Thoracic aorta (tissue), 2 donors: ENCODE measurements around the gene PEX14. TPM values are rescaled to one million over a fixed set of nuclear protein-coding genes. Genes with fewer than 3 reads are reported as not detected.

ENCODE experiments used
- ATAC-seq: fragments of 150-250 bp; one replicate; pipeline ENCODE4 v1.8.0; 2017; ENCODE audit warnings: low read depth; ENCODE audit not compliant: insufficient number of reproducible peaks, low FRiP score
- DNase-seq: peaks from one replicate; pipeline ENCODE4 v3.0.0-alpha.2; 2020; ENCODE audit warnings: low spot score
- H3K27ac ChIP-seq, 2 donors: fragments of 200-600 bp; sonication (generic); 1 replicate in 1 of 2; 2 replicates in 1 of 2; pipeline ENCODE4 v1.5.1; 2016; ENCODE audit warnings: mild to moderate bottlenecking in 2 of 2, moderate library complexity in 2 of 2
- H3K27me3 ChIP-seq: fragments of 200-600 bp; sonication (generic); replicated peaks from 2 replicates; pipeline ENCODE4 v1.6.0; 2016; ENCODE audit warnings: mild to moderate bottlenecking; ENCODE audit not compliant: insufficient read depth
- H3K36me3 ChIP-seq: fragments of 200-600 bp; sonication (generic); one replicate; pipeline ENCODE4 v1.5.1; 2016
- H3K4me1 ChIP-seq, 2 donors: fragments of 200-600 bp; sonication (generic); 1 replicate in 1 of 2; 2 replicates in 1 of 2; pipeline versions ENCODE4 v1.5.1 to v1.6.0; 2016; ENCODE audit warnings: low read depth in 2 of 2, mild to moderate bottlenecking in 1 of 2; ENCODE audit not compliant: control insufficient read depth in 1 of 2
- H3K4me3 ChIP-seq: fragments of 200-600 bp; sonication (generic); 2 replicates; pipeline ENCODE4 v1.5.1; 2016; ENCODE audit warnings: mild to moderate bottlenecking
- H3K9me3 ChIP-seq: fragments of 200-600 bp; sonication (generic); 2 replicates; pipeline ENCODE4 v1.5.1; 2016
- total RNA-seq, 2 donors: library from RNA; depleted of rRNA; stranded (reverse); fragments of >200 nt; gene quantifications; one replicate each; pipeline versions ENCODE4 v1.1.0 to v1.2.3, GENCODE V29; 2016
- TF ChIP-seq, protein P1 (sequence below): fragments of 200-600 bp; sonication (generic); IDR thresholded peaks from one replicate; pipeline ENCODE4 v1.5.1; 2019; ENCODE audit warnings: antibody characterized with exemption

Gene PEX14
- total RNA-seq, 2 donors from 2014 or later = 11.5 to 22.6 TPM

- Histone ChIP-seq H3K4me3 (no peak overlapping the region), H3K27me3 (no peaks in the 10 kb centered on the region), H3K27ac (peak overlapping the region; percentile 28 to 90), H3K9me3 (no peaks in the 10 kb centered on the region), H3K4me1 (peaks cover 36 to 66% of the 10 kb centered on the region in 2 donors), H3K36me3 (peaks cover 3% of the 10 kb centered on the region)
- ATAC-seq = no peak
- DNase-seq = no peak
- TF ChIP-seq, protein P1, sequence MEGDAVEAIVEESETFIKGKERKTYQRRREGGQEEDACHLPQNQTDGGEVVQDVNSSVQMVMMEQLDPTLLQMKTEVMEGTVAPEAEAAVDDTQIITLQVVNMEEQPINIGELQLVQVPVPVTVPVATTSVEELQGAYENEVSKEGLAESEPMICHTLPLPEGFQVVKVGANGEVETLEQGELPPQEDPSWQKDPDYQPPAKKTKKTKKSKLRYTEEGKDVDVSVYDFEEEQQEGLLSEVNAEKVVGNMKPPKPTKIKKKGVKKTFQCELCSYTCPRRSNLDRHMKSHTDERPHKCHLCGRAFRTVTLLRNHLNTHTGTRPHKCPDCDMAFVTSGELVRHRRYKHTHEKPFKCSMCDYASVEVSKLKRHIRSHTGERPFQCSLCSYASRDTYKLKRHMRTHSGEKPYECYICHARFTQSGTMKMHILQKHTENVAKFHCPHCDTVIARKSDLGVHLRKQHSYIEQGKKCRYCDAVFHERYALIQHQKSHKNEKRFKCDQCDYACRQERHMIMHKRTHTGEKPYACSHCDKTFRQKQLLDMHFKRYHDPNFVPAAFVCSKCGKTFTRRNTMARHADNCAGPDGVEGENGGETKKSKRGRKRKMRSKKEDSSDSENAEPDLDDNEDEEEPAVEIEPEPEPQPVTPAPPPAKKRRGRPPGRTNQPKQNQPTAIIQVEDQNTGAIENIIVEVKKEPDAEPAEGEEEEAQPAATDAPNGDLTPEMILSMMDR = no peak
Measured at GRCh38 chr1:10665226-10665625, 190.5 kb downstream of the PEX14 start.

DNA sequence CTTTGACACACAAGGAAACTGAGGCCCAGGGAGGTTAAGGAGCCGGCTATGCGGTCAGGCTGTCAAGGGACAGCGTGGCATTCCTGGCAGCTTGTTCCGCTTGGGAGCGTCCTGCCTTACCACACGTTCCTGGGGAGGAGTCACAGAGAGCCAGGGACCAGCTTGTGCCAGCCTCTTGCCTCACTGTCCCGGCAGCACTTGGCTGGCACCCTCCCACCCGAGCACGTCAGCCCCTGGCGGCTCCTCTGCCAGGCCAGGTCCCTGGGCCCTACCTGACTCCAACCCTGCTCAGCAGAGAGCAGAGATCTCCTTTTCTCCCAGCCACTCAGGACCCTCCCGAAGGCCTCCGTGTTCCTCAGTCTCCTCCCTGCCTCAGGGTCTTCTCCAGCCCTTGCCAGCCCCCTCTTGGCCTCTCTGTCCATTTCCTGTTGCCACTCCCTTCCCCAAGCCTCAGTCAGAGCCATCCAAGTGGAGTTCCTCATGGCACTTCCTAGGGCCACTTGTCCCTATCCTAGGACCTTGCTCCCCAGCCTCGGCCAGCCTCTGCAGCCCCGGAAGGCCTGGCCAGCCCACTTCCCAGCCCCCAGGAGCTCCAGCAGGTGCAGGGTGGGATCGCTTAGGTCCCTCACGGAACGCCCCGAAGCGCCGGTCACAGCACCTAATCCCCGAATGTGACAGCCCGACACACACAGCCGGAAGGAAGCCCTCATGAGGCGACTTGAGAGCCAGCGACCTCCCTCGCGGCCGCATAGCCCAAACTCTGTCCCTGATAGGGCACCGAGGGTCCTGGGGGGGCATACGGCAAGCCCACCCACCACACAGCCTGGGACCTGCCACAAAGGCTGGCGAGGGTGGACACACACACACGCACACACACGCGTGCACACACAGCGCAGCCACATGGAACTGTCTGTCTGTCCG is 191.4 kb downstream of the PEX14 start:
- DNase-seq = peak; percentile 58
- Histone ChIP-seq H3K27ac (peak overlapping the region; percentile 88 to 90), H3K4me3 (no peak overlapping the region), H3K9me3 (no peaks in the 10 kb centered on the region), H3K36me3 (peaks cover 3% of the 10 kb centered on the region), H3K27me3 (no peaks in the 10 kb centered on the region), H3K4me1 (peaks cover 36 to 70% of the 10 kb centered on the region in 2 donors)
- ATAC-seq = peak; percentile 36
- TF ChIP-seq, protein P1 = no peak

GRCh38 chr1:10667861-10668761 is 193.4 kb downstream of the PEX14 start:
- Histone ChIP-seq H3K4me1 (peaks cover 32 to 65% of the 10 kb centered on the region in 2 donors), H3K9me3 (no peaks in the 10 kb centered on the region), H3K27ac (peak overlapping the region; percentile 79 to 90), H3K36me3 (peaks cover 3% of the 10 kb centered on the region), H3K4me3 (peak overlapping the region; percentile 14), H3K27me3 (no peaks in the 10 kb centered on the region)
- no peak for ATAC-seq
- TF ChIP-seq, protein P1 = no peak
- no peak for DNase-seq

GRCh38 chr1:10669570-10669969 is 194.8 kb downstream of the PEX14 start:
- TF ChIP-seq, protein P1 = no peak
- no peak overlapping the region for H3K4me3 ChIP-seq
- H3K27ac ChIP-seq = peak overlapping the region in 1 of 2 donors; percentile 79
- peaks cover 3% of the 10 kb centered on the region for H3K36me3 ChIP-seq
- H3K4me1 ChIP-seq = peaks cover 23 to 53% of the 10 kb centered on the region in 2 donors
- no peaks in the 10 kb centered on the region for H3K9me3 ChIP-seq
- DNase-seq (no peak), ATAC-seq (no peak)
- no peaks in the 10 kb centered on the region for H3K27me3 ChIP-seq

GRCh38 chr1:10670190-10670589 is 195.4 kb downstream of the PEX14 start:
- no peaks in the 10 kb centered on the region for H3K36me3 ChIP-seq
- TF ChIP-seq, protein P1 = no peak
- H3K4me1 ChIP-seq = peaks cover 23 to 56% of the 10 kb centered on the region in 2 donors
- DNase-seq (no peak), ATAC-seq (no peak)
- no peak overlapping the region for H3K4me3 ChIP-seq
- no peaks in the 10 kb centered on the region for H3K27me3 ChIP-seq
- no peaks in the 10 kb centered on the region for H3K9me3 ChIP-seq
- H3K27ac ChIP-seq = no peak overlapping the region
